ENCODE data around the gene DNAJC8. TPM values are rescaled to one million over a fixed set of nuclear protein-coding genes. Genes with fewer than 3 reads are reported as not detected.

DNAJC8 gene
- total RNA-seq, 4 donors from 2014 or later, result 27.4 to 55.1 (median 48.9) TPM

GRCh38 chr1:28209700-28210099, 23.1 kb downstream of the DNAJC8 start:
- no peak for TF ChIP-seq POLR2A (IDR thresholded peaks at IDR 0.05)
- TF ChIP-seq, protein P1, sequence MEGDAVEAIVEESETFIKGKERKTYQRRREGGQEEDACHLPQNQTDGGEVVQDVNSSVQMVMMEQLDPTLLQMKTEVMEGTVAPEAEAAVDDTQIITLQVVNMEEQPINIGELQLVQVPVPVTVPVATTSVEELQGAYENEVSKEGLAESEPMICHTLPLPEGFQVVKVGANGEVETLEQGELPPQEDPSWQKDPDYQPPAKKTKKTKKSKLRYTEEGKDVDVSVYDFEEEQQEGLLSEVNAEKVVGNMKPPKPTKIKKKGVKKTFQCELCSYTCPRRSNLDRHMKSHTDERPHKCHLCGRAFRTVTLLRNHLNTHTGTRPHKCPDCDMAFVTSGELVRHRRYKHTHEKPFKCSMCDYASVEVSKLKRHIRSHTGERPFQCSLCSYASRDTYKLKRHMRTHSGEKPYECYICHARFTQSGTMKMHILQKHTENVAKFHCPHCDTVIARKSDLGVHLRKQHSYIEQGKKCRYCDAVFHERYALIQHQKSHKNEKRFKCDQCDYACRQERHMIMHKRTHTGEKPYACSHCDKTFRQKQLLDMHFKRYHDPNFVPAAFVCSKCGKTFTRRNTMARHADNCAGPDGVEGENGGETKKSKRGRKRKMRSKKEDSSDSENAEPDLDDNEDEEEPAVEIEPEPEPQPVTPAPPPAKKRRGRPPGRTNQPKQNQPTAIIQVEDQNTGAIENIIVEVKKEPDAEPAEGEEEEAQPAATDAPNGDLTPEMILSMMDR (IDR thresholded peaks at IDR 0.05), result no peak
- H3K36me3 ChIP-seq, result peaks cover 0 to 98% (median 32%) of the 10 kb centered on the region in 3 donors
- no peaks in the 10 kb centered on the region for H3K27me3 ChIP-seq
- no peak overlapping the region for H3K4me3 ChIP-seq
- intact Hi-C loops (cut with DNase I), result loop anchor here (5.0 kb wide), 1 partner anchor 117 kb away; no protein-coding TSS in a partner anchor
- no peak for DNase-seq
- 50 to 67% methylated on average over 1 of the region's 1 CpG for WGBS, 2 donors
- peaks cover 0 to 6% (median 0%) of the 10 kb centered on the region in 3 donors for H3K4me1 ChIP-seq
- no peaks in the 10 kb centered on the region for H3K9me3 ChIP-seq
- H3K27ac ChIP-seq, result no peak overlapping the region

DNA sequence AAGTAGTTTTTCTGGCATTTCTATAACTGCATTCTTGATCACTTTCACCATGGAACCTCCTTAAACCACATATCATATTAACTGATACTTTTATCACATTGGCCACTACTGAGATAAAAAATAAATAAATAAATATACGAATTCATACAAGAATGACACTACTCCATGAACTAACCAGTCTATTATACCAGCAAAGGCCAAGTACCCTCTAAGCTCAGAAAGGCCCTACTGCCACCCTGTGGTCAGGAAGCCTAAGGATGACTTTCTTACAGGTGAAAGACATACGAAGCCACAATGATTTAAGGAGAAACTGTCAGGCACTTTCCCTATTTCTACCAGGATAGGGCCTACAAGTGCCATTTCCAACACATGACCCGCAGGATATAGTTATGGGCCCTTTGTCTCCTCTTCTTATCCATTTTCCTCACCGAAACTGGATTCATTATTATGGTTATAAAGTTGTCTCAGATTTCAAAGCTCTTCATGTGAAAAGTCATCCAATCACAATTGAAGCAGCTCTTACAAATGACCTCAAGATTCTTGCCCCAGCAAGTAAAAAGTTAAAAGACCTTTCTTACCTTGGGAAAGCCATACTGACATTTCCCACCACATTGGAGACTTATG, 23.9 kb downstream of the DNAJC8 start:
- H3K4me1 ChIP-seq, result peaks cover 0 to 6% (median 0%) of the 10 kb centered on the region in 3 donors
- H3K27me3 ChIP-seq, result no peaks in the 10 kb centered on the region
- H3K27ac ChIP-seq, result no peak overlapping the region
- TF ChIP-seq POLR2A (IDR thresholded peaks at IDR 0.05), result no peak
- TF ChIP-seq, protein P1 (IDR thresholded peaks at IDR 0.05), result peak; percentile 37 to 75 (median 70)
- DNase-seq, result no peak
- H3K4me3 ChIP-seq, result no peak overlapping the region
- H3K9me3 ChIP-seq, result no peaks in the 10 kb centered on the region
- WGBS, 2 donors, result 24 to 27% methylated on average over 4 of the region's 4 CpGs
- peaks cover 4 to 98% (median 33%) of the 10 kb centered on the region in 3 donors for H3K36me3 ChIP-seq
- intact Hi-C loops (cut with DNase I), result no loop called here

GRCh38 chr1:28205243-28205642, 27.6 kb downstream of the DNAJC8 start:
- Histone ChIP-seq H3K9me3 (no peaks in the 10 kb centered on the region), H3K27me3 (no peaks in the 10 kb centered on the region), H3K27ac (no peak overlapping the region), H3K4me3 (no peak overlapping the region), H3K4me1 (peaks cover 0 to 6% (median 0%) of the 10 kb centered on the region in 3 donors), H3K36me3 (peaks cover 24 to 99% (median 64%) of the 10 kb centered on the region in 3 donors)
- intact Hi-C loops (cut with DNase I), result no loop called here
- WGBS, 2 donors, result 79 to 92% methylated on average over 4 of the region's 4 CpGs
- TF ChIP-seq, protein P1 (IDR thresholded peaks at IDR 0.05), result no peak
- no peak for TF ChIP-seq POLR2A (IDR thresholded peaks at IDR 0.05)
- no peak for DNase-seq

- 84 to 88% methylated on average over 6 of the region's 6 CpGs for WGBS, 2 donors
- DNase-seq, result no peak
- no peaks in the 10 kb centered on the region for H3K9me3 ChIP-seq
- H3K4me3 ChIP-seq, result no peak overlapping the region
- intact Hi-C loops (cut with DNase I), result no loop called here
- peak overlapping the region in 1 of 4 donors; percentile 18 for H3K27ac ChIP-seq
- H3K27me3 ChIP-seq, result no peaks in the 10 kb centered on the region
- H3K36me3 ChIP-seq, result peaks cover 33 to 79% (median 55%) of the 10 kb centered on the region in 3 donors
- H3K4me1 ChIP-seq, result peaks cover 6 to 29% (median 13%) of the 10 kb centered on the region in 3 donors
- no peak for TF ChIP-seq POLR2A (IDR thresholded peaks at IDR 0.05)
- TF ChIP-seq, protein P1 (IDR thresholded peaks at IDR 0.05), result no peak
Observed at GRCh38 chr1:28200234-28200873, 32.5 kb downstream of the DNAJC8 start.
